GF-D8 (cell line): ENCODE measurements around the gene TNFAIP8.
A peak's percentile ranks its signal among the peaks of the same experiment; 100 is the strongest.

Experiments used
- DNase-seq: peaks from one replicate; lab custom pipeline; 2025; lab: John Stamatoyannopoulos, UW

The TNFAIP8 gene

GRCh38 chr5:119329666-119330065, 26.2 kb upstream of the TNFAIP8 start:
- no peak for DNase-seq

DNA sequence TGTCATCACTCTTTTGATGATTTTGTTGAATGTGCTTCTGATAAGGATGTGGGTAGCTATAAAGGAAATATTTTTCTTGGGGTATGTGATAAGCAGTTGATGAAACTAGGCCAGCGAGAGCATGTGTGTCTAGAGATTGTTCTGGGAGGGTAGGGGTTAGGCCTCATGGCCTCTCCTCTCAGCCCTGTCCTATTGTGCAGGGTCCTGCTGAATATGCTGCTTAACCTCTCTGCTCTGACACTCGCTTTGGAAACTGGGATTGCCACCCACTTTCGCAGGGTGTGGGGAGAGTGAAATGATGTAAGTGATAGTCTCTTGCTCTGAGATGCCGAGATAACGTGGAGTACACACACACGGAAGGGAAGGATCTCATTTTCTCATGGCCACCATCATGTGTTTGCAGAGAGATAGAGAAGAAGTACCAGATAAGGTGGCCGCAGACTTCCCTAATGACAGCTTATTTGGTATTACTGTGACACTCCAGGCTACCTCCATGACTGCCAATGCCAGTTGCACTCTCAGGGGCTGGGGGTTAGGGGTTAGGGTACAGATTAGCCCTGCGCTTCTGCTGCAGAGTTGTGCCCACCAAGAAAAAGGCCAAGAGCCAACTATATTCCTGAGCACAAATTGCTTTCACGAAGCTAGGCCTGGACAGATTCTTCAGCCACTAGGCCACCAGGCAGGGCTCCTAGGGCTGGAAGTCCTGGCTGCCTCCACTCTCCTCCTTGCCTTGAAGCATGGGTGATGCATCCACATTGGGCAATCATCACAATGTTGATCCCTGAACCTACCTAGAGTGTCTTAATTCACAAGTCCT, 25.2 kb upstream of the TNFAIP8 start:
- peak; percentile 85 for DNase-seq

GRCh38 chr5:119331566-119332095, 24.2 kb upstream of the TNFAIP8 start:
- DNase-seq: no peak

- no peak for DNase-seq
These were observed 23.6 kb upstream of the TNFAIP8 start for GRCh38 chr5:119332208-119332607.

- DNase-seq: no peak
These were observed 22.8 kb upstream of the TNFAIP8 start for GRCh38 chr5:119332978-119333401.

DNA sequence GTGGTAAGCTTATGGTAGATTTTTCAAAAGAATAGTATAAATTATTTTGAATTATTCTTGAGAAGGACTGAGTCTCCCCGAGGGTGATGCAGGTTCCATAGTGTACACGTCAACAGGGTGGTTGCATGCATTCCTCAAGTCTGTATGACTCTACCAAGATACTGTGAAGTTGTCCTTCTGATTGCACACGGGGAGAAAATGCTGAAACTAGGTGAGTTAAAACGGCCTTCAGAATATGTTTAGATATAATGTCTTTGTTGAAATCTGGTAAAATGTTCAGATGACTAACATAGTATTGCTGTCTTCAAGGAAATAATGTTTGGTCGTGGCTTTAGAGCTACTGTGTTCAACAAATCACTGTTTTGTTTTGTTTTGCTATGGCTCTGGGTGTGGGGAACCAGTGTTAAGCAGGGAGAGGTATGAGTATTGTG, 22.4 kb upstream of the TNFAIP8 start:
- DNase-seq: no peak

GRCh38 chr5:119335261-119335677, 20.6 kb upstream of the TNFAIP8 start:
- no peak for DNase-seq

DNA sequence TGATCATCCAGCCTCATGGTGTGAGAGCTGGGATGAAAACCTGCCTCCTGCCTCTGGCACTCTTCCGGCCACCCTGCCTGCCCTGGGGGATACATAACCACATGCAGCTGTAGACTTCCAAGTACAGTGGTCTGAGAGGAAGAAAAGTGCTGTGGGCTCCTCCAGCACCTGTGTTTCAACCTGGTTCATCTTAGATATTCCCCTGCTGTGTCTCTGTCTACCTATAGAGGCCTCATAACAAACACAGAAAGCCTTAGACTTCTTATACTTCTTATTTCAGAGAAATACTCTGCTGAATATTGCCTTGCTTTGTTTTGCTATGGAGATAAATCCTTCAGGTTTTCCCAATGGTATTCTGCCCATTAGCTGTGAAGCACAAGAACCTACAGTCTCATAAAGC, 19.6 kb upstream of the TNFAIP8 start:
- no peak for DNase-seq

GRCh38 chr5:119336845-119337580, 18.8 kb upstream of the TNFAIP8 start:
- no peak for DNase-seq

- DNase-seq: no peak
These were observed 17.4 kb upstream of the TNFAIP8 start for GRCh38 chr5:119338326-119338946.

DNA sequence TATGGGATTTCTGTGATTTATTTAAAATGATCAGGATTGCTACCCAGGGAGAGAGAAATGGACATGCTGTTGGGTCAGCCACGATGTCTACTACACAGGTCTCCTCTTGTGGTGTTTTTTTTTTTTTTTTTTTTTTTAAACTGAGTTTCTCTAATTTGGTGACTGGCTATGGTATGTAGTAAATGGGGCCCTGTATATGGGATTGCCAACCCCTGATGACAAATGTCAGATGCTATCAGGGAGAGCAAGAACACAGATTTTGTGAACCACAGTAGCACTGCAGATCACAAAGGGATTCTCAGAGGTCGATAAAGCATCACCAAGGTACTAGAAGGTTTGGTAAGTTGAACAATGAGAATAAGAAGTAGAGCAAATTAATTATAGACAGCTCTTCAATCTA, 16.5 kb upstream of the TNFAIP8 start:
- no peak for DNase-seq

GRCh38 chr5:119339965-119340364, 15.9 kb upstream of the TNFAIP8 start:
- DNase-seq: peak; percentile 13

- peak; percentile 66 for DNase-seq
These were observed 15.1 kb upstream of the TNFAIP8 start for GRCh38 chr5:119340597-119341218.

DNA sequence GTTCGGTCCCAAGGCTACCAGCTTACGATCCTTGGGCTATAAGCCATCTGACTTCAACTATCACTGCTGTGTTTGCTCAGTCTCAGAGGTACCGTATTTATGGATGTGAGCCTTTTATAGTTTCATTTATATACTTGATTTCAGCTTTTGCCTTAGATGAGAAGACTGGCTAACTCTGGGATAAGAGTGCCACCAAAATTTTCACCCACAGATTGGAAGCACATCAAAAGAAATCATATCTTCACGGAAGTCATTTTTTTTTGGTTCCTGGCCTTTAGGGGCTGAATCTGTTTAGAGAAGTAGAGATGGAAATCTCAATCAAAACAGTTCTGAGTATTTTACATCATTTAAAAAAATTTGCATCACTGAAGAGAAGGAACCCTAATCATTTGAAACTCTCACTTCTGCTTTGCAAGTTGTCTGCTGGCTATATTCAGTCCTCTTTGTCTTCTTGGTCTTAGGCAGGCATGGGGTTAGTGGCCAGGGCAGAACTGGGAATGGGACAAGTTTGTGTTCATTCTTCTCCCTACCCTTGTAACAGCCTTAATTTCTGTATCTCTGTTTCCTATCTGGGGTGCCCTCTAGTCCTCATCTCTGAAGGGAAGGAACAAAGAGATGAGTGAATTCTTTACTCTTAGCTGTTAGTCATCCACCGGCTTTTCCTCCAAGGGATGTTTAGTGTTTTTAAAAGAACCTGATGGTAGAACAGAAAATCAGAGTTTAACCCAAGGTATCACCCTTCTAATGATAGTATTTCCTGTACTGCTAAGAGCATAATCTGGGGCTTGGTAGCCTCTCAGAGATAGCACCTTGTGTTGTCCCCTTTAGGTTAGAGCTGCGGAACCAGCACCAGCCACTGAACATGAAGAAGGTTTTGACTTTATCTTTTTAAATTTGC, 14.1 kb upstream of the TNFAIP8 start:
- no peak for DNase-seq

DNA sequence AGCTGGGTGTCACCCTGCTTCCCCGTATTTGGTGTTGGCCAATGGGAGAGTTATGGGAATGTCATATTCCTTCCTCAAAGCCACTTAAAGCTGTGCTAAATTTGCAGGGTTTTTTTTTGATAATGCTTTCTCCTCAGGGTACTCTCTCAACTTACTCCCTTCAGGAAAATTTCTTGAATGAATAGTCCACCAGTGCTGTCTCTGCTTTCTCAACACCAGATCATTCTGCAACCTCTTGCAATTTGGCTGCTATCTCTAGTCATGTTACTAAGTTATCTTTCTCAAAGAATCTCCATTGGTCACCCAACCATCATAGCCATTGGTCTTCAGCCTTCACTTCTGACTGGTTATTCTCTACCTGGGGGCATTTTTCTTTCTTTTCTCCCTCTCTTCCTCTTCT, 13.4 kb upstream of the TNFAIP8 start:
- DNase-seq: no peak

- no peak for DNase-seq
These were observed 12.8 kb upstream of the TNFAIP8 start for GRCh38 chr5:119343052-119343451.

- no peak for DNase-seq
These were observed 12.1 kb upstream of the TNFAIP8 start for GRCh38 chr5:119343766-119344165.

DNA sequence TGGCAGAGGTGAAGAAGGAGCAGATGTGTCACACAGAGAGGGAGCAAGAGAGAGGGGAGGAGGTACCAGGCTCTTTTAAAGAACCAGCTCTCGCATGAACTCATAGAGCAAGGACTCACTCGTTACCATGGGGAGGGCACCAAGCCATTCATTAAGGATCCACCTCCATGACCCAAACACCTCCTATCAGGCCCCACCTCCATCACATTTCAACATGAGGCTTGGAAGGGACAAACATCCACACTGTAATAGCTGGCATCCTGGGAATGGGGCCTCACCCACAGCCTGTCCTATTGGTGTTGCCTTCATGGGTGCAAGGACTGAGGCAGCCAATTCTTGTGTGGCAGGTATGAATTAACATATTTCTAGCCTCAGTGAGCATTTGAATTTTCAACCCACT, 11.6 kb upstream of the TNFAIP8 start:
- no peak for DNase-seq

- DNase-seq: no peak
These were observed 10.0 kb upstream of the TNFAIP8 start for GRCh38 chr5:119345861-119346260.

- no peak for DNase-seq
These were observed 9.4 kb upstream of the TNFAIP8 start for GRCh38 chr5:119346394-119346793.

DNA sequence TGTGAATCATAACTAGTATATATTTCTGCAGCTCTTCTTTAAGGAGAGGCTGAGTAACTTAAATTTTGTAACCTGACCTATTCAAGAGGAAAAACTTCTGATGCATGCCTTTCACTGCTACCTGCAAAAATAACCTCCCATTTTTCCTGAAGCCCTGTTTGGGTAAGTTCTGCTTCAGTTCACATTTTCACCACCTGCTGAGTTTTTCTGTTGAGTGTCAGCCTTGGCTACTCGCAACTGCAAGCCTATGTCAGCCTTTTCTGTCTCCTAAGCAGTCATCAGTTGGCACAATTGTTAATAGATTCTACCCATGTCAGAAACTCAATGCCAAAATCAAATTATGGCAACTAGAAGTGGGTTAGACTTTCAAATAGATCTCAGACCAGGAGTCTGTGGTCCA, 8.2 kb upstream of the TNFAIP8 start:
- no peak for DNase-seq
